Measurements from ENCODE around the gene MAP2K6.

Gene MAP2K6

GRCh38 chr17:69427486-69428197, 13.1 kb downstream of the MAP2K6 start:
- no peak for DNase-seq

- no peak for DNase-seq
Measured at GRCh38 chr17:69428252-69428980, 13.9 kb downstream of the MAP2K6 start.

GRCh38 chr17:69430488-69430887, 16.0 kb downstream of the MAP2K6 start:
- no peak for DNase-seq

- no peak for DNase-seq
Measured at GRCh38 chr17:69431835-69432234, 17.3 kb downstream of the MAP2K6 start.

- DNase-seq, result no peak
Measured at GRCh38 chr17:69433093-69433492, 18.6 kb downstream of the MAP2K6 start.

GRCh38 chr17:69434164-69434579, 19.7 kb downstream of the MAP2K6 start:
- DNase-seq, result no peak

DNA sequence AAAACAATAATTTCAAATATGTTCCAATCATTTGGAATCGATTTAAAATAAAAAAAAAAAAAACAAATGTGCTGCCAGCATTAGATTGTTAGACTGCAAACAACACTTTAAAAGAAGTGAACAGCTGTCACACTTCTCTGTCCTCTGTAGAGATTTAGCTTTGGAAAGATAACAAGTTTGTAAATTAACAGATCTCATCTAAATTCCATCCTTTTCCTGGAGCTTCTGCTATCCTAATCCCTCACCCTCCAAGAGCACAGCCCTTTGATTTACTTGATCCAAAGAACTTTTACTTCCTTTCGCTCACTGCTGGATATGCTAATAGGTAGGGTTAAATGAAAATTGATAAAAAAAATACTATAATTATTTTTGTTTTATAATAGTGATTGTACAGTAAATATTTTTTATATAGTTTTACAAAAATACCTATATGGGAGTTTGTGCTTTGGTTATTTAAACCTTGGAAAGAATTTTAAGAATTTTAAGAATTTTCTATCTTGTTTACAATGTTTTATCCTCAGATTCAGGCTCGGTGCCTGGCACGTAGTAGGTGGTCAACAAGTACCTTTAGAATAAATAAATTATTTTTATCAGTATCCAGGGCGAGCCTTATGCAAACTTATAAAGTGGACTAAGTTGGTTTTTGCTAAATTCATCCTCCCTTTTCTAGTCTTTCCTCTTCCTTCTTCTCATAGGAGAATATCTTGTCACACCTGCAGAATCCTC, 21.6 kb downstream of the MAP2K6 start:
- DNase-seq, result no peak

GRCh38 chr17:69437475-69437874, 23.0 kb downstream of the MAP2K6 start:
- no peak for DNase-seq

- no peak for DNase-seq
Measured at GRCh38 chr17:69438776-69439175, 24.3 kb downstream of the MAP2K6 start.

- no peak for DNase-seq
Measured at GRCh38 chr17:69441179-69441578, 26.7 kb downstream of the MAP2K6 start.

DNA sequence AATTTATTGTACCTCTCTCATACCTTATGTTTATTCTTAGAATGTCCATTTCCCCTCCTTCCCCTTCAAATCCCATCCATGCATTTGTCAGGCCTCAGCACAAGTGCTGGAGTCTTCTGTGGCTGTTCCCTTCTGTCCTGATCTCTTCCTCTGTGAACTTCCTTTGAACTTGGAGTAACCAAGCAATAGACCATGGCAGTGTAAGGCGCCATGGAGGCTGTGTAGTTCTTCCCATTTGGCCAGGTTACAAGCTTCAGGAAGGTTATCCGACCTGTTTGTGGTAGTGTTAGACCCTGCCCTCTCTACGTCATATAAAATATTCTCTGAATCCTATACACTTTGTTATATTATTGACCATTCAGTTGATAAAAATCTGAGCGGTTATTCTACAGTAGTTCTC, 28.6 kb downstream of the MAP2K6 start:
- DNase-seq, result no peak

GRCh38 chr17:69444023-69444422, 29.5 kb downstream of the MAP2K6 start:
- DNase-seq, result no peak

GRCh38 chr17:69445132-69445531, 30.6 kb downstream of the MAP2K6 start:
- no peak for DNase-seq

- no peak for DNase-seq
Measured at GRCh38 chr17:69447726-69448125, 33.2 kb downstream of the MAP2K6 start.

GRCh38 chr17:69448431-69449102, 34.1 kb downstream of the MAP2K6 start:
- DNase-seq, result no peak

- DNase-seq, result no peak
Measured at GRCh38 chr17:69450131-69450530, 35.6 kb downstream of the MAP2K6 start.

DNA sequence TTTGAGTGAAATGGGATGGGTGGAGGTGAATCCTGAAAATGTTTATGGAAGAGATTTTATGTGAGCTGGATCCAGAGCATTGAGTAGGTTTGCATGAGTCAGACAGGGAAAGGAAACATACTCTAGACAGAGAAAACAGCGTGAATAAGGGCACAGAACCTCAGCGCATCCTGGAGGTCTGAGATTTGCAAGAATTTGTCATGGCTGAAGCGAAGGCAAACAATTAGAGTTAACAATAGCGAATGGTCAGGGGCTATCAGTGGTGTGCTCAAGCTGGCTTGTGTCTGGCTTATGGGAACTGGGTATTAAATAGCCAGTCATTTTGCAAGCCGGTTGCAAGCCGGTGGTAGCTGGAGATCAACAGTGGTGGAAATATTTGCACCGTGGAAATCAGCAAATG, 36.4 kb downstream of the MAP2K6 start:
- DNase-seq, result no peak

DNA sequence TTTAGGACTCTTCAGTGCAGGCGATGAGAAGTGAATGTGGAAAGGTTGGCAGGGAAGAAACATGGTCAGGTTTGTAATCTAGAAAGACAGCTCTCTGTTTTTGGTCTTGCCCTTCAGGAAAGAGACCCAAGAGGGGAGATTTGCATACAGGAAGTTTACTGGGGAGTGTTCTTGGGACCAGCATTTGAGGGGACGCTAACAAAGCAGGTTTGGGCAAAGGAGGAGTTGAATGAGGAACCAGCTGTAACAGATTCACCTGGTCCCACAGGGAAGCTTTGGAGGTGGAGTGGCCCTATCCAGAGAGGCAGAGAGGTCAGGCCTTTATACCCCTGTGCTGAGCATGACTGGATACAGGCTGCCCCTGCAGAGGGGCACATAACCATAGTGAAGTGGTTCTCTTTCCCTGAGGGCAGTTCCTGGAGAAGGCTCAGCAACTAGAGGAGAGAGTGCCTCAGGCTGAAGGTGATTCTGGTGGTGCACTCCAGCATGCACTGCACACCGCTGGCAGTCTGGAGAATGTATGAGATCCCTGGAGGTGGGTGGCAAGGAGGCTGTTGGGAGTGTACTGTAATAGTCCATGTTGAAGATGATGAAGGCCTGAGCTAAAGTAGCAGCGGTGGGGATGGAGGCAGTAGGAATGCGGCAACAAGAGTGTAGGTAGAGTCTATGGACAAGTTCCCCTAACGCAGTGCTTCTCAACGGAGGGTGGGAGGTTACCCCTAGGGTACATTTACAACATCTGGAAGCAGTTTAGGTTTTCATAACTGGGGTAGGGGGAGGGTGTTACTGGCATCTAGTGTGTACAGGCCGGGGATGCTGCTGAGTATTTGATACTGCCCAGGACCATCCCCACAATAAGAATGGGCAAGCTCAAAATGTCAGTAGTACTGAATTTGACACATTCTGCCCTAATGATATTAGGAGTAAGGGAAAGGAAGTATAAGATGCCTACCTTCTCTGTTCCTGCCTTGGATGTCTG, 37.2 kb downstream of the MAP2K6 start:
- DNase-seq, result no peak

- no peak for DNase-seq
Measured at GRCh38 chr17:69452664-69453260, 38.3 kb downstream of the MAP2K6 start.

DNA sequence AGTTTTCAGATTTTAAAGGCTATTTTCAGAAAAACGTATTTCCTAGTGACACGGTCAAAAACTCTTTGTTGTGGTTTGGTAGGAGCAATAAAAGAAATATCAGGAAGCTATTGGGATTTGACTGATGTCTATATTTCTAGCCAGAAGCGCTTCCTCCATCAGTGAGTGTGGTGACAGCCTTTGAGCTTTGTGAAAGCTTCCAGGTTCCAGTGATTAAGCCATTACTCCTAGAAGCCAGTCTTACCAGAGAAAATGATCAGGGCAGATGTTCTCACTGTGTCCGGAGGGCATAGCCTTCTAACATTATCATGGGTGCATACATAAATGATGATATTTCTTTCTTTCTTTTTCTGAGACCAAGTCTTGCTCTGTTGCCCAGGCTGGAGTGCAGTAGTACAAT, 39.6 kb downstream of the MAP2K6 start:
- DNase-seq, result no peak

- no peak for DNase-seq
Measured at GRCh38 chr17:69455040-69455439, 40.5 kb downstream of the MAP2K6 start.

Data from T-helper 2 cell (primary cell).